ENCODE measurements around the gene MMRN1.

The MMRN1 gene

DNA sequence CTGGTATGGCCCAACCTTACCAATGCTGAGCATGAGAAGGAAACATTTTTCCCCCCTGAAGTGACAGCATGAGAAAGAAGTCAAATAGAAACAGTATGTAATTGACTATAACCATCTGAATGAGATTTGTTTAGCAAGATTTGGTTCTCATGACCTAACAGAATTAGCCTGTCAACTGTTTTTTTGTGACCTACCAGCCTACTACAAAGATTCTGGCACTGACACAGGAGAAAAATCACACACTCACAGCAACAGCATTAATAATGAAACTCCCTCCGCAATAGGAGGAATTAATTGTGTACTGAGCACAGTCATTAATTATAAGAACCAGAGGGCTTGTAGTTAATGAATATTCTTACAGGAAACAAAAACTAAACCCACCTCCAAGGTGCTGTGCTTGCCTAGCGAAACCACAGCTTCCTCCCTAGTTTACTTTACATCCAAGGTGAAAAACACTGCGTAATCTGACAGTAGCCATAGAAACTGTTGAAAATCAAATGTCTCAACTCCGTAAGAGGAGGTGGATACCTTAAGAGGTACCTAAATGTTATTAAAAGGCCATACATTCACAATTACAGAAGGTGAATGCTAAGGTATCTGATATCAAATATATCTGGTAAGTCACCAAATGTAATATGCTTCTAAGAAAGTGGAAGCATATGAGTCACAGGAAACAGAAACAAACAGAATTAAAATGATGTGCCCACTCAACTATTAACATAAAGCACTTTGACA, 34.9 kb downstream of the MMRN1 start:
- Mint-ChIP-seq H3K9me3 (peaks cover 4 to 15% of the 10 kb centered on the region in 2 donors), H3K4me3 (peak overlapping the region; percentile 53 to 55), H3K4me1 (ENCODE audit: low read depth in 2 of 2) (peaks cover 3 to 4% of the 10 kb centered on the region in 2 donors), H3K27me3 (peaks cover 0 to 29% of the 10 kb centered on the region in 2 donors), H3K36me3 (ENCODE audit: insufficient read depth) (no peaks in the 10 kb centered on the region), H3K27ac (peak overlapping the region in 1 of 2 donors; percentile 50)
- peak in 1 of 3 experiments; percentile 1 for DNase-seq
- peak; percentile 89 for ATAC-seq (replicated peaks)

- no peak for ATAC-seq (replicated peaks)
- H3K27me3 Mint-ChIP-seq, result no peaks in the 10 kb centered on the region
- DNase-seq, result no peak
- H3K4me1 Mint-ChIP-seq (ENCODE audit: low read depth in 2 of 2), result no peaks in the 10 kb centered on the region
- no peaks in the 10 kb centered on the region for H3K9me3 Mint-ChIP-seq
- no peaks in the 10 kb centered on the region for H3K36me3 Mint-ChIP-seq (ENCODE audit: insufficient read depth)
- no peak overlapping the region for H3K4me3 Mint-ChIP-seq
- no peak overlapping the region for H3K27ac Mint-ChIP-seq
Observed at GRCh38 chr4:89939546-89939945, 44.9 kb downstream of the MMRN1 start.

DNA sequence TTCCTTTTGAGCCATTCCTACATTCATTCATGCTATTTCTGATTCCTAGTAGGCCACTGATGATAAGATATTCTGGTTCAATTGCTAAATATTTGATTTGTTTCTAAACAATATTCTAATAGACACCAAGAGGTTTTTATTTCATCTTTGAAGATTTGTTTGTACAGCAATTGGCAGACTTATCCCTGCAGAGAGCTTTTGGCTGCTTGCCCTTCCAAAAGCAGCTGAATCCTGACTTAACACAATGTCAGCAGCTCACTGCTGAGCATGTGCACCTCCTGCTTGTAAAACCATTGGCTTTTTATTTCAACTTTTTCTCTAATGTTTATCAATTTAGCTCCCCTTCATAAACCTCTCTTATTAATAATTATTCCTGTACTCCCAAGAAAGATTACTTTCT, 45.3 kb downstream of the MMRN1 start:
- no peaks in the 10 kb centered on the region for H3K27me3 Mint-ChIP-seq
- H3K36me3 Mint-ChIP-seq (ENCODE audit: insufficient read depth), result no peaks in the 10 kb centered on the region
- H3K27ac Mint-ChIP-seq, result no peak overlapping the region
- no peaks in the 10 kb centered on the region for H3K4me1 Mint-ChIP-seq (ENCODE audit: low read depth in 2 of 2)
- ATAC-seq (replicated peaks), result no peak
- no peaks in the 10 kb centered on the region for H3K9me3 Mint-ChIP-seq
- DNase-seq, result no peak
- no peak overlapping the region for H3K4me3 Mint-ChIP-seq

- Mint-ChIP-seq H3K27me3 (no peaks in the 10 kb centered on the region), H3K27ac (no peak overlapping the region), H3K4me3 (no peak overlapping the region), H3K9me3 (no peaks in the 10 kb centered on the region), H3K36me3 (ENCODE audit: insufficient read depth) (no peaks in the 10 kb centered on the region), H3K4me1 (ENCODE audit: low read depth in 2 of 2) (no peaks in the 10 kb centered on the region)
- DNase-seq, result no peak
- ATAC-seq (replicated peaks), result no peak
Observed at GRCh38 chr4:89942811-89943210, 48.2 kb downstream of the MMRN1 start.

- H3K4me3 Mint-ChIP-seq, result no peak overlapping the region
- no peak overlapping the region for H3K27ac Mint-ChIP-seq
- no peaks in the 10 kb centered on the region for H3K27me3 Mint-ChIP-seq
- no peaks in the 10 kb centered on the region for H3K36me3 Mint-ChIP-seq (ENCODE audit: insufficient read depth)
- ATAC-seq (replicated peaks), result no peak
- no peaks in the 10 kb centered on the region for H3K4me1 Mint-ChIP-seq (ENCODE audit: low read depth in 2 of 2)
- H3K9me3 Mint-ChIP-seq, result no peaks in the 10 kb centered on the region
- no peak for DNase-seq
Observed at GRCh38 chr4:89949782-89950387, 55.2 kb downstream of the MMRN1 start.

DNA sequence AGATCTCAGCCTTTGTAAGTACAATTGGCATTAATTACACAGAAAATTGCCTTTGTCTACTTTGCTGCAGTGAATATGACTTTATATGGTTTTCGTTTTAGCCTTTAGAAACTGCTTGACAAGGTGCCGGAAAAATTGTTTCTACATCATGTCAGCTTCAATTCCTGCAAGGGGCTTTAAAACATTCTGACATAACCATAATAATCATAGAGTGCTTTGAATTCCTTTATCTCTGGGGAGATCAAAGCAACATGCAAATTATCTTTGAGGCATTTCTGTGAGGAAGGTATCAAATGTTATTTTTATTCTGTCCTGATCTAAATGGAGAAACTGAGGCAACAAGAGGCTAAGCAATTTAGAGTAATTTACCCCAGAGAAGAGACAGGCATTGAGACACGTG, 57.8 kb downstream of the MMRN1 start:
- Mint-ChIP-seq H3K27ac (no peak overlapping the region), H3K9me3 (no peaks in the 10 kb centered on the region), H3K27me3 (peaks cover 0 to 3% of the 10 kb centered on the region in 2 donors), H3K4me3 (no peak overlapping the region), H3K36me3 (ENCODE audit: insufficient read depth) (no peaks in the 10 kb centered on the region), H3K4me1 (ENCODE audit: low read depth in 2 of 2) (no peaks in the 10 kb centered on the region)
- ATAC-seq (replicated peaks) (no peak), DNase-seq (no peak)

GRCh38 chr4:89954906-89955695, 60.4 kb downstream of the MMRN1 start:
- Mint-ChIP-seq H3K27me3 (peaks cover 0 to 6% of the 10 kb centered on the region in 2 donors), H3K4me3 (no peak overlapping the region), H3K9me3 (no peaks in the 10 kb centered on the region), H3K4me1 (ENCODE audit: low read depth in 2 of 2) (no peaks in the 10 kb centered on the region), H3K36me3 (ENCODE audit: insufficient read depth) (no peaks in the 10 kb centered on the region), H3K27ac (no peak overlapping the region)
- ATAC-seq (replicated peaks) (no peak), DNase-seq (no peak)

GRCh38 chr4:89957046-89957926, 62.6 kb downstream of the MMRN1 start:
- no peak overlapping the region for H3K4me3 Mint-ChIP-seq
- DNase-seq (no peak), ATAC-seq (replicated peaks) (no peak)
- peaks cover 0 to 6% of the 10 kb centered on the region in 2 donors for H3K27me3 Mint-ChIP-seq
- no peaks in the 10 kb centered on the region for H3K4me1 Mint-ChIP-seq (ENCODE audit: low read depth in 2 of 2)
- H3K36me3 Mint-ChIP-seq (ENCODE audit: insufficient read depth), result no peaks in the 10 kb centered on the region
- peaks cover 0 to 1% of the 10 kb centered on the region in 2 donors for H3K9me3 Mint-ChIP-seq
- H3K27ac Mint-ChIP-seq, result no peak overlapping the region

- H3K27ac Mint-ChIP-seq, result no peak overlapping the region
- no peaks in the 10 kb centered on the region for H3K9me3 Mint-ChIP-seq
- H3K27me3 Mint-ChIP-seq, result no peaks in the 10 kb centered on the region
- H3K36me3 Mint-ChIP-seq (ENCODE audit: insufficient read depth), result no peaks in the 10 kb centered on the region
- H3K4me1 Mint-ChIP-seq (ENCODE audit: low read depth in 2 of 2), result no peaks in the 10 kb centered on the region
- no peak overlapping the region for H3K4me3 Mint-ChIP-seq
- DNase-seq, result no peak
- ATAC-seq (replicated peaks), result no peak
Observed at GRCh38 chr4:89981789-89982334, 87.2 kb downstream of the MMRN1 start.

DNA sequence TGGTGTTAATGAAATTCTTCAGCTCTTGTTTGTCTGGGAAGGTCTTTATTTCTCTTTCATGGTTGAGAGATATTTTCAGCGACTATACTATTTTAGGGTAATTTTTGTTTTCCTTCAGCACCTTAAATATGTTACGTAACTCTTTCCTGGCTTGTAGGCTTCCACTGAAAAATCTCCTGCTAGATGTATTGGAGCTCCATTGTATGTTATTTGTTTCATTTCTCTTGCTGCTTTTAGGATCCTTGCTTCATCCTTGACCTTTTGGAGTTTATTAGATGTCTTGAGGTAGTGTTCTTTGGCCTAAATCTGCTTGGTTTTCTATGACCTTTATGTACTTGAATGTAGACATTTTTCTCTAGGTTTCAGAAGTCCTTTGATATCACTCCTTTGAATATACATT, 93.6 kb downstream of the MMRN1 start:
- H3K4me3 Mint-ChIP-seq, result no peak overlapping the region
- no peaks in the 10 kb centered on the region for H3K4me1 Mint-ChIP-seq (ENCODE audit: low read depth in 2 of 2)
- H3K27me3 Mint-ChIP-seq, result peaks cover 0 to 6% of the 10 kb centered on the region in 2 donors
- ATAC-seq (replicated peaks) (no peak), DNase-seq (no peak)
- H3K27ac Mint-ChIP-seq, result no peak overlapping the region
- no peaks in the 10 kb centered on the region for H3K36me3 Mint-ChIP-seq (ENCODE audit: insufficient read depth)
- H3K9me3 Mint-ChIP-seq, result peaks cover 0 to 3% of the 10 kb centered on the region in 2 donors

DNA sequence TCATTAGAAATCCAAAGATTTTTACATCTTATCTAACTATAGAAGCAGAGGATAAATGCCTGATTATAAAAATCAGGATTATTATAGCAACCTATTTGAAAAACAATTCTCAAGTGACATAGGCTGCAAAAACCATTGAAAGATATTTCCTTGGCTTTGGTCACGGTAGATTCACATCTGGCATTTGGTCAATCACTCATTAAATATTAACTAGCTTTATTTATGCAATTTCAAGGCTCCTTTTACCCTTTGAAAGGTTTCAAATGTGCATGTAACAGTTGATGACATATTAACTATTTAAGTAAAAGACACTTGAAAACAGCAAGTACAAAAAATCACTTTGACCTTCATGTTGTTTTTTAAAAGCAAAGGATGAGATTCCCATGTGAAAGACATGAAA, 98.1 kb downstream of the MMRN1 start:
- ATAC-seq (replicated peaks) (no peak), DNase-seq (no peak)
- H3K9me3 Mint-ChIP-seq, result peaks cover 0 to 3% of the 10 kb centered on the region in 2 donors
- H3K4me1 Mint-ChIP-seq (ENCODE audit: low read depth in 2 of 2), result no peaks in the 10 kb centered on the region
- peaks cover 6 to 7% of the 10 kb centered on the region in 2 donors for H3K27me3 Mint-ChIP-seq
- H3K4me3 Mint-ChIP-seq, result no peak overlapping the region
- no peak overlapping the region for H3K27ac Mint-ChIP-seq
- H3K36me3 Mint-ChIP-seq (ENCODE audit: insufficient read depth), result no peaks in the 10 kb centered on the region

DNA sequence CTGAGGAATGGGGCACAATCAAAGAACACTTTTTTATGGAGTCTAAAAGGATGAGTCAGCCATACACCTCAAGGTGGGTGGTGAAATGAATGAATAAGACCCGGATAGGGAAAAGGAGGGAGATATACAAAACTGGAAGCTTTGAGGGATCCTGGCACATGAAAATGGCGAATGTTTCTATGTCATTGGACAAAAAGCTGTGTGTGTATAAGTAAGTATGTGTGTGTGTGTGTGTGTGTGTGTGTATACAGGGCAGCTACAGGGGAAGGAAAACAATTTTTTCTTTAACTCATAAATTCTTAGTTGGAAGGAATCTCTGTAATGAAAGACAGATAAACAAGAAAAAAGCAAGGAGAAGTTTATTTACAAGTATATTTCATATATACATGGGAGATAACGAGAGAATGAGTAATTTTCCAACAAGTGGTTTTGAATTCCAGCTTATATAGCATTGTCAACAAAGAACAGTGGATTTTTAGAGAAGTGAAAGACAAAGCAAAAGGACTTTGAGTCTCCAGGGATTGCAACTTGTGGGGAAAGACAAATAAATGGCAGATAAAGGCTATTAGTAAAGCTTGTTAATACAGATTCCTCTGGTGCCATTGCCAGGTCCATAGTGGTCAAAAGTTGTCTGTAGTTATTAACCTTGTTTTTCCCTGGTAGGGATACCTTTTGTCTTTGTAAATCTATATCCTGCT, 99.7 kb downstream of the MMRN1 start:
- H3K4me3 Mint-ChIP-seq, result no peak overlapping the region
- H3K27me3 Mint-ChIP-seq, result peaks cover 6 to 7% of the 10 kb centered on the region in 2 donors
- ATAC-seq (replicated peaks) (no peak), DNase-seq (no peak)
- H3K4me1 Mint-ChIP-seq (ENCODE audit: low read depth in 2 of 2), result no peaks in the 10 kb centered on the region
- no peak overlapping the region for H3K27ac Mint-ChIP-seq
- H3K36me3 Mint-ChIP-seq (ENCODE audit: insufficient read depth), result no peaks in the 10 kb centered on the region
- H3K9me3 Mint-ChIP-seq, result no peaks in the 10 kb centered on the region
